ENCODE data around the gene MICALL1. TPM values are rescaled to one million over a fixed set of nuclear protein-coding genes. Genes with fewer than 3 reads are reported as not detected.

The MICALL1 gene
- total and polyA plus RNA-seq, 2 experiments from 2014 or later: 8.0 to 41.4 TPM

DNA sequence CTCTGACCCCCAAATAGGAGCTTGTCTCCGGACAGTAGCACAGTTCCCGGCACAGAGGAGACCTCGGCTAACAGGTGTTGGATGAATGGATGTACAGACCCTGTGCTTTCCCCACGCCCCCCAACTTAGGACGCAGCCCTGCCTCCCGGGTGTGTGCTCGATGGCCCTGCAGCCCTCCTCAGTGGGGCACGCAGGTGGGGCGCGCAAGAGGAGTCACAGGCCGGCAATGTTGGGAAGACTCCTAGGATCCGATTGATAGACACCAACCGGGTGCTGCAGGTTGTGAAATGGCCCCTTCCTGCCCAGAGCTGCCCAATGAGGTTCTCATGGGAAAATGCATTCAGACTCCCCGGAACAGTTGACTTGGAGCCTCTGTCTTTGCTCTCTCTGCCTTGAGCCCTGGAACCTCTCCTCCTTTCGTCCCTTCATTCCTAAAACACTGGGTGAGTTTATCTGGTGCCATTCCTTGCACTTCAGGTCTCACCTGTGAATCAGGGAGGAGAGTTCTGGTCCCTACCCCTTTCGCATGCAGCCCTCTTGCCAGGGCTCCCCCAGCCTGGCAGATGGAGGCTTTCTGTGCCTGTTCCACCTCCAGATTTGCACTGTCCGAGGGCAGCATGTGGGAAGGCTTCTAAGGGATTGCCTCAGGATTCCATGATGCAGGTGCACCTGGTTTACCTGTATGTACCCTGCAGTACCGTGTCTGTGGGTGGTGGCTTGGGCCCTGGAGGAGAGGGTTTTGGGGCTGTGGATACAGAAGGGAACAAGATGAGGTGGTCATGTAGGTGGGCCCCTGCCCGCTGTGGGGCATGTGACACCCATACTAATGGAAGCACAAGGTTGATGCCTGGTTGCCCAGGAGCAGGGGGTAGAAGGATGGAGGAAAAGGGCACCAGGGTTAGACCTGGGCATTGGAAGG, 1.2 kb downstream of the MICALL1 start:
- Histone ChIP-seq H2AFZ (no peak overlapping the region), H3F3A (ENCODE audit: insufficient read depth) (peaks cover 13% of the 10 kb centered on the region), H3K4me1 (ENCODE audit: insufficient read depth) (peaks cover 36% of the 10 kb centered on the region), H3K27me3 (replicated peaks; ENCODE audit: insufficient read depth) (no peaks in the 10 kb centered on the region), H3K9me2 (ENCODE audit: insufficient read depth) (no peaks in the 10 kb centered on the region), H3K36me3 (ENCODE audit: low read depth) (no peaks in the 10 kb centered on the region; the same call in 1 of the 2 replicates), H3K9ac (peak overlapping the region; percentile 83), H3K27ac (peak overlapping the region; percentile 99), H3K9me3 (ENCODE audit: low read depth) (no peaks in the 10 kb centered on the region), H3K4me2 (ENCODE audit: unreplicated experiment) (peak overlapping the region; percentile 96), H3K4me3 (peak overlapping the region; percentile 91), H3K79me2 (ENCODE audit: insufficient read depth) (peaks cover 58% of the 10 kb centered on the region), H4K20me1 (ENCODE audit: insufficient read depth) (peaks cover 7% of the 10 kb centered on the region; the same call in 1 of the 2 replicates)
- no peak for TF ChIP-seq EZH2phosphoT487 (IDR thresholded peaks at IDR 0.05; ENCODE audit: insufficient read depth, low read depth)
- no peak for TF ChIP-seq EZH2 (IDR thresholded peaks at IDR 0.05; ENCODE audit: insufficient read depth, poor library complexity, severe bottlenecking)
- WGBS, 2 experiments (ENCODE audit: low coverage in 1 of 2, low lambda C conversion rate in 2 of 2, missing lambda C conversion rate in 2 of 2): 11 to 13% methylated on average over 19 of the region's 19 CpGs
- in situ Hi-C loops (cut with MboI): no loop called here
- peak; percentile 75 for DNase-seq

DNA sequence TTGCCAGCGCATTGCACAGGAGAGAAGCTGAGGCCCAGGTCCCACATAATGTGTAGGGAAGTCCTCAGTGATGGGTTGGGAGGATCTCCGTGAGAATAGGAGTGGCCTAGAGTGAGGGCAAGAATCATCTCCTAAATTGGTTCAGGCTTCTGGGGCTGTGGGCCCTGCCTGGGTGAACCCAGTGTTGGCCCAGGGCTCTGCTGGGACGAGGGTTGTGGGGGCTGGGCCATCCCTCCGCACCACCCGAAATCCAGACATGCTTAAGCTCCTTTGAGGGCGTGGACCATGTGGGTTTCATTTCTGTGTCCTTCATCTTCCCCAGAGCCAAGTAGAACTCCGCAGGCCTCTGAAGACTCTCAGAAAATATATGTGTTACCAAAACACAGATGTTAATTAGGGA, 3.7 kb downstream of the MICALL1 start:
- Histone ChIP-seq H3F3A (ENCODE audit: insufficient read depth) (peaks cover 9% of the 10 kb centered on the region), H2AFZ (no peak overlapping the region), H3K9me3 (ENCODE audit: low read depth) (no peaks in the 10 kb centered on the region), H3K9me2 (ENCODE audit: insufficient read depth) (no peaks in the 10 kb centered on the region), H3K4me2 (ENCODE audit: unreplicated experiment) (peak overlapping the region; percentile 35), H3K79me2 (ENCODE audit: insufficient read depth) (peaks cover 72% of the 10 kb centered on the region), H3K36me3 (ENCODE audit: low read depth) (peaks cover 3% of the 10 kb centered on the region), H4K20me1 (ENCODE audit: insufficient read depth) (peaks cover 7% of the 10 kb centered on the region; the same call in 1 of the 2 replicates), H3K27ac (no peak overlapping the region), H3K4me3 (no peak overlapping the region), H3K27me3 (replicated peaks; ENCODE audit: insufficient read depth) (no peaks in the 10 kb centered on the region), H3K4me1 (ENCODE audit: insufficient read depth) (peaks cover 31% of the 10 kb centered on the region), H3K9ac (peak overlapping the region; percentile 20; the same call in 1 of the 2 replicates)
- TF ChIP-seq EZH2phosphoT487 (IDR thresholded peaks at IDR 0.05; ENCODE audit: insufficient read depth, low read depth) (no peak), EZH2 (IDR thresholded peaks at IDR 0.05; ENCODE audit: insufficient read depth, poor library complexity, severe bottlenecking) (no peak)
- in situ Hi-C loops (cut with MboI): no loop called here
- peak; percentile 37 for DNase-seq
- WGBS, 2 experiments (ENCODE audit: low coverage in 1 of 2, low lambda C conversion rate in 2 of 2, missing lambda C conversion rate in 2 of 2): 33 to 47% methylated on average over 7 of the region's 7 CpGs

DNA sequence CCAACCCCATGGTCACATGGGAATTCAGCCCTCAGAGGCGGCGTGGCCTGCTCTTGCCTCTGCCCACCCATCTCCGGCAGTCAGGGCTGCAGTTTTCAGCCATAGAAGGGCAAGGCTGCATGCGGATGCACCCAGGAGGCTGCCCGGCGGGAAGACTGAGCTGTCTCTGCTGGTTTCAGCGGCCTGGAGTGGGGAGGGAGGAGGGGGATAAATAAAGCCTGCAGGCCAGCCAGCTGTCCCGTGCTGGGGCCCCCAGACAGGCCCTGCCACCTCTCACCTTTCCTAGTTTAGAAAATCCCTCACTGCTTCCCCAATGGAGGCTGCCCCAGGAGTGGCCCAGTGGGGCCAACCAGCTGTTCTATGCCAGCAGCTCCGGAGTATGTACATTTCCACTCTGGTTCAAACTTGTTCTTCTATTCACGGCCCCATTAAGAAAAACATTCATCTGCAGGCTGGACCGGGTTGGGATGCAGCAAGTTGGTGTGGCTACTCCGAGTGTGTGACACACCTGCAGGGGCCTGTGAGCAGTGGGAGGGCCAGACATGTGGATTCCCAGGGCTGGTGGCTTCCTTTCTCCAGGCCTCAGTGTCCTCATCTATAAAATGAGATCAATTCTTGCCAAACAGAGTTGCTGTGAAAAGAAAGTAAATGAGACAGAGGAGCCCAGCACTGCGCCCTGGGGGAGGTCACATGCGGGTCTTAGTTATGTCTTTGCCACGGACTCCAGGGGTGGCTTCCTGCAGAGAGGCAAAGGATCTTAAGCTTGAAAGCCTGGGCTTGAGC, 5.0 kb downstream of the MICALL1 start:
- H3K9ac ChIP-seq: no peak overlapping the region
- DNase-seq: no peak
- H3K36me3 ChIP-seq (ENCODE audit: low read depth): peaks cover 14% of the 10 kb centered on the region
- in situ Hi-C loops (cut with MboI): no loop called here
- H3K4me3 ChIP-seq: no peak overlapping the region
- peaks cover 23% of the 10 kb centered on the region for H3K4me1 ChIP-seq (ENCODE audit: insufficient read depth)
- H3K27ac ChIP-seq: no peak overlapping the region
- peaks cover 7% of the 10 kb centered on the region; the same call in 1 of the 2 replicates for H4K20me1 ChIP-seq (ENCODE audit: insufficient read depth)
- TF ChIP-seq EZH2phosphoT487 (IDR thresholded peaks at IDR 0.05; ENCODE audit: insufficient read depth, low read depth) (no peak), EZH2 (IDR thresholded peaks at IDR 0.05; ENCODE audit: insufficient read depth, poor library complexity, severe bottlenecking) (no peak)
- no peaks in the 10 kb centered on the region for H3K9me2 ChIP-seq (ENCODE audit: insufficient read depth)
- WGBS, 2 experiments (ENCODE audit: low coverage in 1 of 2, low lambda C conversion rate in 2 of 2, missing lambda C conversion rate in 2 of 2): 79% methylated on average over 15 of the region's 15 CpGs
- H3K79me2 ChIP-seq (ENCODE audit: insufficient read depth): peaks cover 72% of the 10 kb centered on the region
- H2AFZ ChIP-seq: no peak overlapping the region
- no peaks in the 10 kb centered on the region for H3K9me3 ChIP-seq (ENCODE audit: low read depth)
- no peaks in the 10 kb centered on the region for H3K27me3 ChIP-seq (replicated peaks; ENCODE audit: insufficient read depth)
- no peak overlapping the region for H3K4me2 ChIP-seq (ENCODE audit: unreplicated experiment)
- 0 out of 2 replicates have a peak, but pooled peaks cover 7% of the 10 kb centered on the region for H3F3A ChIP-seq (ENCODE audit: insufficient read depth)

DNA sequence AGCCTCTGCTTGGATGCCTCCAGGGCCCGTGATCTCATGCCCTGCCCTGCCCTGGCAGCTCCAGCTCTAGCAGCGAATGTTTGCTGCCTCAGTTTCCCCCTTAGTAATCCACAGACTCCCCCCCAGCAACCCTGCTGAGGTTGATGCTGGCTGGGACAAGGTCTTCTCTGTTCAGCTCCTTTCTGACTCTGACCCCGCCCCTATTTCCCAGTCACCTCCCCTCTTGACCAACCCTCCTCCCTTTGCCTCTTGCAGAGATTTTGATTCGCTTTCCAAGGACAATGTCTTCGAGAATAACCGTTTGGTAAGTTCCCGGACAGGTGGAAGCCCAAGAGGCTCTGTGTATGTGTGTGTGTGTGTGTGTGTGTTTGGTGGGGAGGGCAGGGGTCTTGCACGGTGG, 5.6 kb downstream of the MICALL1 start:
- in situ Hi-C loops (cut with MboI): no loop called here
- peaks cover 7% of the 10 kb centered on the region; the same call in 1 of the 2 replicates for H4K20me1 ChIP-seq (ENCODE audit: insufficient read depth)

More for the DNA sequence above, 5.6 kb downstream of the MICALL1 start:
- Histone ChIP-seq H3K36me3 (ENCODE audit: low read depth) (peaks cover 18% of the 10 kb centered on the region), H2AFZ (no peak overlapping the region), H3F3A (ENCODE audit: insufficient read depth) (0 out of 2 replicates have a peak, but pooled peaks cover 7% of the 10 kb centered on the region), H3K79me2 (ENCODE audit: insufficient read depth) (peaks cover 70% of the 10 kb centered on the region), H3K9me3 (ENCODE audit: low read depth) (no peaks in the 10 kb centered on the region), H3K27ac (no peak overlapping the region), H3K4me2 (ENCODE audit: unreplicated experiment) (no peak overlapping the region), H3K4me3 (no peak overlapping the region), H3K9ac (no peak overlapping the region), H3K27me3 (replicated peaks; ENCODE audit: insufficient read depth) (no peaks in the 10 kb centered on the region), H3K9me2 (ENCODE audit: insufficient read depth) (no peaks in the 10 kb centered on the region), H3K4me1 (ENCODE audit: insufficient read depth) (peaks cover 23% of the 10 kb centered on the region)
- DNase-seq: no peak
- 79 to 80% methylated on average over 8 of the region's 8 CpGs for WGBS, 2 experiments (ENCODE audit: low coverage in 1 of 2, low lambda C conversion rate in 2 of 2, missing lambda C conversion rate in 2 of 2)
- TF ChIP-seq EZH2 (IDR thresholded peaks at IDR 0.05; ENCODE audit: insufficient read depth, poor library complexity, severe bottlenecking): no peak
- TF ChIP-seq EZH2phosphoT487 (IDR thresholded peaks at IDR 0.05; ENCODE audit: insufficient read depth, low read depth): no peak

All from GM23248 (cell line).